H1 (cell line): ENCODE measurements around the gene CUTA. TPM values are rescaled to one million over a fixed set of nuclear protein-coding genes. Genes with fewer than 3 reads are reported as not detected.
A peak's percentile ranks its signal among the peaks of the same experiment; 100 is the strongest.

Experiments
- CTCF ChIA-PET: fragments of 300-600 bp; sonication (Branson Sonifier 250); formaldehyde crosslinking; loops from one replicate; lab custom pipeline; 2021; ENCODE audit not compliant: partially characterized antibody; lab: Charles Lee
- POLR2A ChIA-PET: fragments of 300-600 bp; sonication (Branson Sonifier 250); formaldehyde crosslinking; loops from one replicate; lab custom pipeline; 2021; ENCODE audit warnings: inconsistent platforms; ENCODE audit not compliant: partially characterized antibody; lab: Charles Lee
- DNase-seq, 2 experiments: peaks; one replicate each; pipeline versions ENCODE4 v3.0.0 to v3.0.0-alpha.2; 2010 to 2022; ENCODE audit warnings: low spot score in 2 of 2, low read depth in 1 of 2, mixed read lengths in 1 of 2
- FAIRE-seq: peaks from 2 replicates; lab custom pipeline; 2011; peaks lifted over from hg19 to GRCh38; lab: Jason Lieb, UNC
- H2AFZ ChIP-seq: 2 replicates; pipeline ENCODE4 v1.8.1; 2012; ENCODE audit warnings: low read length, inconsistent platforms
- H2AK5ac ChIP-seq: 2 replicates; pipeline ENCODE4 v1.6.1; 2013; ENCODE audit warnings: low read depth, low read length
- H2BK120ac ChIP-seq: replicated peaks from 2 replicates; pipeline ENCODE3; 2013; ENCODE audit warnings: low read depth, low read length, inconsistent platforms
- H2BK12ac ChIP-seq: 2 replicates; pipeline ENCODE4 v1.6.1; 2013; ENCODE audit warnings: low read depth, low read length
- H2BK15ac ChIP-seq: 2 replicates; pipeline ENCODE4 v1.6.1; 2013; ENCODE audit warnings: low read length
- H2BK20ac ChIP-seq: 2 replicates; pipeline ENCODE4 v1.6.1; 2013; ENCODE audit warnings: low read length
- H2BK5ac ChIP-seq: 2 replicates; pipeline ENCODE4 v1.6.1; 2013; ENCODE audit warnings: low read depth, low read length
- H3K14ac ChIP-seq: 2 replicates; pipeline ENCODE4 v1.6.1; 2013; ENCODE audit warnings: inconsistent platforms; ENCODE audit not compliant: insufficient read length
- H3K18ac ChIP-seq: 2 replicates; pipeline ENCODE4 v1.6.1; 2013; ENCODE audit warnings: low read length; ENCODE audit errors: extremely low read depth
- H3K23ac ChIP-seq: 2 replicates; pipeline ENCODE4 v1.6.1; 2013; ENCODE audit warnings: inconsistent platforms; ENCODE audit not compliant: insufficient read length
- H3K23me2 ChIP-seq: 2 replicates; pipeline ENCODE4 v1.6.1; 2013; ENCODE audit warnings: low read depth, low read length
- H3K27ac ChIP-seq: 2 replicates; pipeline ENCODE4 v1.6.1; 2011; ENCODE audit warnings: low read depth, low read length, inconsistent platforms
- H3K27me3 ChIP-seq, 4 experiments: replicated peaks in 1 of 4; 1 replicate in 1 of 4; 2 replicates in 3 of 4; pipeline versions ENCODE4 v1.6.1 to v1.8.1; 2011 to 2013; ENCODE audit warnings: low read length in 3 of 4, mild to moderate bottlenecking in 3 of 4, inconsistent platforms in 2 of 4, mixed read lengths in 2 of 4, moderate library complexity in 1 of 4; ENCODE audit not compliant: control insufficient read depth in 3 of 4, insufficient read depth in 3 of 4; ENCODE audit errors: extremely low read depth in 1 of 4
- H3K36me3 ChIP-seq, 4 experiments: 2 replicates each; pipeline versions ENCODE4 v1.6.1 to v1.8.1; 2011 to 2013; ENCODE audit warnings: mild to moderate bottlenecking in 4 of 4, low read length in 3 of 4, moderate library complexity in 2 of 4, control low read depth in 1 of 4, inconsistent platforms in 1 of 4; ENCODE audit not compliant: insufficient read depth in 4 of 4, control insufficient read depth in 2 of 4
- H3K4ac ChIP-seq: replicated peaks from 2 replicates; pipeline ENCODE3; 2013; ENCODE audit warnings: low read length, low read depth, mixed read lengths, inconsistent platforms; ENCODE audit not compliant: insufficient read length
- H3K4me1 ChIP-seq, 4 experiments: replicated peaks in 1 of 4; 1 replicate in 1 of 4; 2 replicates in 3 of 4; pipeline versions ENCODE4 v1.6.1 to v1.8.1; 2011 to 2013; ENCODE audit warnings: low read length in 3 of 4, inconsistent platforms in 2 of 4, mixed read lengths in 1 of 4; ENCODE audit not compliant: insufficient read depth in 4 of 4, control insufficient read depth in 3 of 4
- H3K4me2 ChIP-seq, 2 experiments: 2 replicates each; pipeline versions ENCODE4 v1.6.1 to v1.8.1; 2011 to 2013; ENCODE audit warnings: low read depth in 2 of 2, low read length in 2 of 2, control low read depth in 1 of 2, inconsistent platforms in 1 of 2, mild to moderate bottlenecking in 1 of 2; ENCODE audit not compliant: insufficient read depth in 1 of 2
- H3K4me3 ChIP-seq, 4 experiments: fragments of 200-600, 300-600 bp in 1 of 4; sonication (generic), shearing (Covaris generic), sonication (Bioruptor Twin) in 1 of 4; 2 replicates each; pipeline versions ENCODE4 v1.5.1 to v1.8.1; 2011 to 2016; ENCODE audit warnings: low read length in 4 of 4, low read depth in 3 of 4, control low read depth in 2 of 4, inconsistent platforms in 2 of 4, mild to moderate bottlenecking in 2 of 4, mixed read lengths in 1 of 4, moderate library complexity in 1 of 4; ENCODE audit not compliant: insufficient read depth in 2 of 4; ENCODE audit errors: extremely low read depth in 1 of 4
- H3K56ac ChIP-seq: replicated peaks from 2 replicates; pipeline ENCODE3; 2013; ENCODE audit warnings: low read depth, mild to moderate bottlenecking, mixed read lengths, low read length, inconsistent platforms; ENCODE audit not compliant: insufficient read length
- H3K79me1 ChIP-seq: 2 replicates; pipeline ENCODE4 v1.6.1; 2013; ENCODE audit warnings: low read depth, low read length, control low read depth
- H3K79me2 ChIP-seq, 2 experiments: 2 replicates each; pipeline versions ENCODE4 v1.6.1 to v1.8.1; 2012 to 2013; ENCODE audit warnings: low read length in 2 of 2, mild to moderate bottlenecking in 2 of 2, inconsistent platforms in 1 of 2; ENCODE audit not compliant: insufficient read depth in 2 of 2, control insufficient read depth in 1 of 2
- H3K9ac ChIP-seq, 4 experiments: replicated peaks in 1 of 4; 1 replicate in 1 of 4; 2 replicates in 3 of 4; pipeline versions ENCODE4 v1.6.1 to v1.8.1; 2011 to 2013; ENCODE audit warnings: low read depth in 3 of 4, low read length in 3 of 4, control low read depth in 2 of 4, mild to moderate bottlenecking in 2 of 4, moderate library complexity in 2 of 4, inconsistent platforms in 1 of 4; ENCODE audit errors: extremely low read depth in 1 of 4
- H3K9me3 ChIP-seq, 2 experiments: 2 replicates each; pipeline versions ENCODE4 v1.6.1 to v1.8.1; 2012 to 2013; ENCODE audit warnings: mild to moderate bottlenecking in 2 of 2, moderate library complexity in 2 of 2, control low read depth in 1 of 2, inconsistent platforms in 1 of 2, low read depth in 1 of 2, low read length in 1 of 2, mixed read lengths in 1 of 2; ENCODE audit not compliant: insufficient read depth in 2 of 2
- H4K20me1 ChIP-seq, 2 experiments: replicated peaks in 1 of 2; 2 replicates each; pipeline versions ENCODE3 to v1.8.1; 2011 to 2013; ENCODE audit warnings: inconsistent platforms in 2 of 2, low read length in 2 of 2, mild to moderate bottlenecking in 1 of 2; ENCODE audit not compliant: insufficient read depth in 2 of 2, control insufficient read depth in 1 of 2
- H4K5ac ChIP-seq: 2 replicates; pipeline ENCODE4 v1.6.1; 2013; ENCODE audit warnings: low read length, low read depth, mixed read lengths, inconsistent platforms; ENCODE audit not compliant: insufficient read length
- H4K8ac ChIP-seq: 2 replicates; pipeline ENCODE4 v1.8.0; 2013; ENCODE audit warnings: mild to moderate bottlenecking, moderate library complexity, low read length, inconsistent platforms; ENCODE audit not compliant: insufficient read depth; ENCODE audit errors: extremely low read depth
- H4K91ac ChIP-seq: replicated peaks from 2 replicates; pipeline ENCODE3; 2013; ENCODE audit warnings: low read length, mixed read lengths, inconsistent platforms; ENCODE audit not compliant: insufficient read length
- PHF8 ChIP-seq: fragments of 200-600 bp; sonication (generic); conservative IDR thresholded peaks from 2 replicates; pipeline ENCODE4 v1.7.1; 2012; ENCODE audit warnings: low read depth, mild to moderate bottlenecking, inconsistent platforms, low read length, moderate library complexity
- POLR2AphosphoS5 ChIP-seq: IDR thresholded peaks from 2 replicates; pipeline ENCODE4 v1.6.1; 2011; ENCODE audit warnings: low read depth, low read length
- WGBS, 2 experiments: shearing (Covaris generic) in 1 of 2; methylation state at CpG; one replicate each; pipeline versions ENCODE4 v1.1.6 to v1.1.7; 2013 to 2015; ENCODE audit warnings: low lambda C conversion rate in 2 of 2, mixed read lengths in 2 of 2, inconsistent platforms in 1 of 2, low coverage in 1 of 2, missing lambda C conversion rate in 1 of 2; ENCODE audit not compliant: insufficient replicate concordance in 2 of 2, insufficient coverage in 1 of 2, insufficient read length in 1 of 2; ENCODE audit errors: extremely low coverage in 1 of 2, missing lambda C conversion rate in 1 of 2; 5-methylcytosine and 5-hydroxymethylcytosine counted together
- polyA plus RNA-seq, 7 experiments: library from polyadenylated mRNA; depleted of rRNA in 3 of 7; stranded (reverse) in 5 of 7; unstranded in 2 of 7; fragments of >200 nt in 5 of 7; fragments of 200-250 nt in 2 of 7; gene quantifications; 1 replicate in 5 of 7; 2 replicates in 1 of 7; 4 replicates in 1 of 7; pipeline versions ENCODE4 v1.2.1 to v1.2.3, GENCODE V29; 2011 to 2013; ENCODE audit warnings: missing spikeins in 2 of 7, mixed read lengths in 2 of 7
- total RNA-seq: library from RNA; stranded (reverse); fragmentation: NEBNext Ultra II Directional; extraction: Animal tissue kit (Norgen Biotek cat#: 25700); gene quantifications from 2 replicates; pipeline ENCODE4 v1.2.1, GENCODE V29; 2021

The CUTA gene
- total and polyA plus RNA-seq, 2 of the 8 experiments (the other 6 are each of a cell fraction or from before 2014, with no cell fraction given), result 297 to 460 TPM

GRCh38 chr6:33441457-33441856 lies 23.6 kb upstream of the CUTA start:
- H4K91ac ChIP-seq, result no peak overlapping the region
- H3K4me2 ChIP-seq, result no peak overlapping the region
- 98% methylated on average over 9 of the region's 9 CpGs; no CpG with 5 or more reads in 1 of the 2 experiments for WGBS, 2 experiments
- DNase-seq, result no peak
- no peak overlapping the region for H2BK20ac ChIP-seq
- H3K23ac ChIP-seq, result no peak overlapping the region
- H2BK15ac ChIP-seq, result no peak overlapping the region
- no peak overlapping the region for H3K4me3 ChIP-seq
- H3K27ac ChIP-seq, result no peak overlapping the region
- 0 out of 2 replicates have a peak, but pooled peaks cover 2% of the 10 kb centered on the region for H3K79me1 ChIP-seq
- H3K4ac ChIP-seq, result no peak overlapping the region
- no peaks in the 10 kb centered on the region for H3K9me3 ChIP-seq
- H3K14ac ChIP-seq, result no peak overlapping the region
- H4K8ac ChIP-seq, result no peak overlapping the region
- peaks cover 0 to 5% of the 10 kb centered on the region in 2 experiments; a peak in 1 of 4 replicates for H3K79me2 ChIP-seq
- H3K36me3 ChIP-seq, result peaks cover 49 to 96% (median 84%) of the 10 kb centered on the region in 4 experiments
- no peak overlapping the region for H2BK12ac ChIP-seq
- ChIA-PET POLR2A (interaction anchor here (0.5 to 14.8 kb wide), 7 partner anchors 10 to 165 kb away, joined by 3 to 381 read pairs (median 4); partner anchors contain the start of gene ZBTB9), CTCF (interaction anchor here (0.7 to 4.7 kb wide), 6 partner anchors 8 to 653 kb away, joined by 3 to 22 read pairs (median 3); no protein-coding TSS in a partner anchor)
- no peaks in the 10 kb centered on the region for H3K23me2 ChIP-seq
- H2AK5ac ChIP-seq, result no peak overlapping the region
- no peak overlapping the region for H3K56ac ChIP-seq
- no peak overlapping the region for H3K9ac ChIP-seq
- peaks cover 4 to 35% of the 10 kb centered on the region in 2 experiments for H4K20me1 ChIP-seq
- H4K5ac ChIP-seq, result no peak overlapping the region
- no peak overlapping the region for H2AFZ ChIP-seq
- TF ChIP-seq PHF8 (no peak), POLR2AphosphoS5 (0 out of 2 replicates have a peak, but pooled peaks have one; percentile 2)
- H3K4me1 ChIP-seq, result no peaks in the 10 kb centered on the region; a peak in 1 of 7 replicates
- H3K18ac ChIP-seq, result no peak overlapping the region
- FAIRE-seq, result no peak
- H3K27me3 ChIP-seq, result no peaks in the 10 kb centered on the region
- H2BK5ac ChIP-seq, result no peak overlapping the region
- H2BK120ac ChIP-seq, result no peak overlapping the region
